NCI-H1436 (cell line): Measurements from ENCODE around the gene IFNAR1.
A peak's percentile ranks its signal among the peaks of the same experiment; 100 is the strongest.
"Not testable (repeated sequence)": the region's sequence is repeated elsewhere in the genome, so short reads cannot be mapped to it uniquely, and the experiment has no call there.

Experiments
- DNase-seq: peaks from one replicate; lab custom pipeline; 2025; lab: John Stamatoyannopoulos, UW

Gene IFNAR1

DNA sequence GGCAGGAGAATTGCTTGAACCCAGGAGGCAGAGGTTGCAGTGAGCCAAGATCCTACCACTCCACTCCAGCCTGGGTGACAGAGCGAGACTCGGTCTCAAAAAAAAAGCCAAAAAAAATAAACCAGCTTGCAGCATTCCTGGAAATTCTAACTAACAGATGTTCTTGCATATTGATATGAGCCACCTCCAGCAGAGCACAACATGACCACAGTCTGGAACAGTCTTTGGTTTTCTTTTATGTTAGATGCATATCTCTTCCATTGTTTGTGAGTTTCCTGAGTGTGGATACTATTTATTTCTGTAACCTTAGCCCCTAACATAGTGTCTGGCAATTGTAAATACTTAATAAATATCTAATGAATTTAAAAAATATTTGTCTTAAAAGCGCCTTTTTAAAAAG is 23.9 kb downstream of the IFNAR1 start:
- no peak for DNase-seq

GRCh38 chr21:33350676-33351075 is 25.9 kb downstream of the IFNAR1 start:
- DNase-seq = no peak

- DNase-seq = no peak
These were observed 30.6 kb downstream of the IFNAR1 start for GRCh38 chr21:33355355-33355754.

DNA sequence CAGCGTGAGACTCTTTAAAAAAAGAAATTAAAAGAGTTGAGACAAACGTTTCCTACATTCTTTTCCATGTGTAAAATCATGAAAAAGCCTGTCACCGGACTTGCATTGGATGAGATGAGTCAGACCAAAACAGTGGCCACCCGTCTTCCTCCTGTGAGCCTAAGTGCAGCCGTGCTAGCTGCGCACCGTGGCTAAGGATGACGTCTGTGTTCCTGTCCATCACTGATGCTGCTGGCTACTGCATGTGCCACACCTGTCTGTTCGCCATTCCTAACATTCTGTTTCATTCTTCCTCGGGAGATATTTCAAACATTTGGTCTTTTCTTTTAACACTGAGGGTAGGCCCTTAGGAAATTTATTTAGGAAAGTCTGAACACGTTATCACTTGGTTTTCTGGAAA is 31.2 kb downstream of the IFNAR1 start:
- DNase-seq = no peak

DNA sequence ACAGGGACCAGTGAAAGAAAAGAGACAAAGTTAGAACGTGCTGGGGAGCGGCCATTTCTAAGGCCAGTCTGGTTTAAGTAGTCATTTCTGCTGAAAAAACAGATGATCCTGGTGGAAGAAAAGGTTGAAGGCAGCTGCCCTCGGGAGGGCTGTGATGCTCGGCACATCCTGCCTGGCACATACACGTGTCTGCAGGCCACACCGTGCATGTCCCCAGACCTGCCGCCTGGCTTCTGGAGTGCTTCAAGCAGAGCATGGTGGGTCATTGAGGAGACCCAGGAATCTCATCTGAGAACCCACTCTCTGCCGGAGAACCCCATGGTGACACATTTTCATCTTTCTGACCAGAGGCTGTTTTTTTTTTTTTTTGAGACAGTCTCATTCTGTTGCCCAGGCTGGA is 32.4 kb downstream of the IFNAR1 start:
- DNase-seq = no peak

GRCh38 chr21:33359446-33359845 is 34.7 kb downstream of the IFNAR1 start:
- DNase-seq = no peak

- DNase-seq = no peak
These were observed 35.5 kb downstream of the IFNAR1 start for GRCh38 chr21:33360281-33360680.

- DNase-seq = peak; percentile 73
These were observed 36.3 kb downstream of the IFNAR1 start for GRCh38 chr21:33360881-33361602.

DNA sequence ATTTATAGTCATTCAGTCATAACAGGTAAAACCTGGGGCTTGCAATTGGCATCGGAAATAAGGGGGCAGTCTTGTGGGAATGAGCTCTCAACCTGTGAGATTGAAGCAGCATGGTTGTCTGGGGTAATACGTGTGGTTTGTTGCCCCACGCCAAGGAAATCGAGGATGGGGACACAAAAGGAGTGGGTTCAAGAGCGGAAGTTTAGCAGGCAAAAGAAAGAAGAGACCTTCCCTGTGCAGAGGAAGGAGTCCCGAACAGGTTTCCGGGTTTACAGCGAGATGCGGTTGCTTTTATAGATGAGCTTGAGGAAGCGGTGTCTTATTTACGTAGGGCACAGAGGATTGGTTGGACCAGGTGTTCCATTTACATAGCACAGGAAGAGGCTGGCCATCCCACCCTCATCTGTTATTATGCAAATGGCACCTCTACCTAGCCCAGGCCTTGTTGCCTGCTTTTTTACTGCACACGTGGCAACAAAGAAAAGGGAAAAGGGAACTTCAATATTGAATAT is 37.3 kb downstream of the IFNAR1 start:
- peak; percentile 89 for DNase-seq

DNA sequence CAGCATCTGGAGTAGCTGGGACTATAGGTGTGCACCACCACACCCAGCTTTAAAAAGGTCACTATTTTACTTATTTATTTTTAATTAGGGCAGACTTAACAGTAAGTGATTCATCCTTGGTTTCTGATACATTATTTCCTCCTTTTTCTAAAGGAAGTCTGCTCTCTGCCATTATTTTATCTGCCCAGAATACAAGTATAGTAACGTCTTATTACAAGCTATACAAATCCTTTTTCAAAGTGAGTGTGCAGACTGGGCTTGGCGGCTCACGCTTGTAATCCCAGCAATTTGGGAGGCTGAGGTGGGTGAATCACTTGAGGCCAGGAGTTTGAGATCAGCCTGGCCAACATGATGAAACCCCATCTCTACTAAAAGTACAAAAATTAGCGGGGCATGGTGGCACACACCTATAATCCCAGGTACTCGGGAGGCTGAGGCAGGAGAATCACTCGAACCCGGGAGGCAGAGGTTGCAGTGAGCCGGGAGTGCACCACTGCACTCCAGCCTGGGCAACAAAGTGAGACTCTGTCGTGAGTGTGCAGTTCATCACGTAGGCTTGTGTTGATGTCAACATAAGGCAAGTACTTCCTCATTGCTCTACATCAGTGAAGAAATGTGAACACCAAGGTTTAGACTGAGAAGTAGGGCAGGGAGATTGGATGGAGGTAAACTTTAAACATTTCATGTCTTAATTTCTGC is 39.3 kb downstream of the IFNAR1 start:
- not testable (repeated sequence) for DNase-seq

DNA sequence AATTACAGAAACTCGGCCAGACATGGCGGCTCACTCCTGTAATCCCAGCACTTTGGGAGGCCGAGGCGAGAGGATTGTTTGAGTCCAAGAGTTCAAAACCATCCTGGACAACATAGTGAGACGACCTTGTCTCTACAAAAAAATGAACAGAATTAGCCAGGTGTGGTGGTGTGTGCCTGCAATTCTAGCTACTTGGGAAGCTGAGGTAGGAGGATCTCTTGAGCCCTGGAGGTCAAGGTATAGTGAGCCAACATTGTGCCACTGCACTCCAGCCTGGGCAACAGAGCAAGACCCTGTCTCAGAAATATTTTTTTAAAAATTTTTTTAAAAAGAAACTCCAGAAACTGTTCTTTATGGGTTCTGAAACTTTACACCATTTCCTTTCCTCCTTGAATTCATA is 40.1 kb downstream of the IFNAR1 start:
- no peak for DNase-seq

GRCh38 chr21:33367309-33367973 is 42.7 kb downstream of the IFNAR1 start:
- DNase-seq = no peak

- DNase-seq = no peak
These were observed 43.4 kb downstream of the IFNAR1 start for GRCh38 chr21:33368124-33368523.

DNA sequence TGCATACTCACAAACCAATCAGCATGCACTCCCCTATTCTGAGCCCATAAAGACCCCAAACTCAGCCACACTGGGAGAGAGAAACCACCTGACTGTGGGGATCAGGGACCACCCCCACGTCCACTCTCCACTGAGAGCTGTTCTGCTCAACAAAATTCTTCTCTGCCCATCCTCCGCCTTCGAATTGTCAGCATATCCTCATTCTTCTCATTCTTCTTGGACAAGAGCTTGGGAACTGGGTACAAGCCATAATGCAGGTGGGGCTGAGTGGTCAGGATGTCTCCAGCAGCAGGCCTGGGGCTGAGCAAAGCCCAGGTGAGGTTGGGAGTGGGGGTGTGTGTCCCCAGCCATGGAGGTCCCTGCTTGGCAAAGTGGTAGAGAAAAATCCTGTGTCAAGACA is 43.8 kb downstream of the IFNAR1 start:
- no peak for DNase-seq

DNA sequence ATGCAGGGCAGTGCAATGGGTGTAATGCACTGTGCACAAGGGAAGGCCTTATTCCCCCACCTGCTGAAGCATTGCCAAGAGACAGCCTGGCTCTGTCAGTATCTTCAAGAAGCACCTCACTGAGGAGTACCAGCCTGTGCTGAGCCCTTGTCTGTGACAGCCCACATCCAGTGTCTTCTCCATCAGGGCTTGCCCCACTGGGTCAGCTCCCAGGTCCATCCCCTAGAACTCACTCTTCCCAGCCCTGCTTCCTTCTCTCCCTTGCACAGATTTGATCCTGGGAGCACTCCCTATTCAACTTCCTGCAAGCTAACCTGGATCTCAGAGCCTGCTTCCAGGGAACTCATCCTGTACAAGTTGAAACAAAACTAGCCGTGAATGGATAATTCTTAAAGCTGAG is 44.8 kb downstream of the IFNAR1 start:
- DNase-seq = no peak

DNA sequence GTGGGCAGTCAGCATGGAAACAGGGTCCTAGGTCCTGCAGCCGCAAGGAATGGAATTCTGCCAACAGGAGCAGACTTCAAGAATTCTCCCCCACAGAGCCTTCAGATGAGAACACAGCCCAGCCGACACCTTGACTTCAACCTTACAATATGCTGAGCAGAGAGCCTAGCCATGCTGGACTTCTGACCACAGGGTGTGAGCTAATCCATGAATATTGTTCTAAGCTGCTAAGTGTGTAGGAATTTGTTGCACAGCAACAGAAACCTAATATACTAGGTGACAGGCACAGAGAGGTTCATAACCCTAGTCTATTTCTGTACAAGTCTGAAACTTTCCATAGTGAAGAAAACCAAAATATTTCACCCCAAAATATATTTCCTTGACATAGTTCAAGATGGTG is 45.5 kb downstream of the IFNAR1 start:
- DNase-seq = no peak

- DNase-seq = no peak
These were observed 46.6 kb downstream of the IFNAR1 start for GRCh38 chr21:33371366-33371765.

DNA sequence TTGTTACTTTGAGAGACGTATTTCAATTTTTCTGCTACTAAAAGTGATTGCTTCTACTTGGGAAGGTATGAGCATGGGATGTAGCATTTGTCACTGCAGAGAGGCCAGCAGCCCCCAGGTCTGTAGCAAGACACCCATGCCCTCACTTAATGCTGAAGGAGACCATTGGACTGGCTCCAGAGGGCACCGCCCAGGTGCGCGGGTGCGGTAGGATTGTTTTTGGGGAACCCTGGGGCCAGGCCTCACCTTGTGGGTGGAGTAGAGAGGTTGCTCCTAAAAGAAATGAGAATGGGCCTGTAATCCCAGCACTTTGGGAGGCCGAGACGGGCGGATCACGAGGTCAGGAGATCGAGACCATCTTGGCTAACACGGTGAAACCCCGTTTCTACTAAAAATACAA is 47.8 kb downstream of the IFNAR1 start:
- DNase-seq = no peak

- DNase-seq = no peak
These were observed 48.7 kb downstream of the IFNAR1 start for GRCh38 chr21:33373451-33373850.

- DNase-seq = no peak
These were observed 49.3 kb downstream of the IFNAR1 start for GRCh38 chr21:33374080-33374449.

- peak; percentile 13 for DNase-seq
These were observed 49.8 kb downstream of the IFNAR1 start for GRCh38 chr21:33374450-33375096.

DNA sequence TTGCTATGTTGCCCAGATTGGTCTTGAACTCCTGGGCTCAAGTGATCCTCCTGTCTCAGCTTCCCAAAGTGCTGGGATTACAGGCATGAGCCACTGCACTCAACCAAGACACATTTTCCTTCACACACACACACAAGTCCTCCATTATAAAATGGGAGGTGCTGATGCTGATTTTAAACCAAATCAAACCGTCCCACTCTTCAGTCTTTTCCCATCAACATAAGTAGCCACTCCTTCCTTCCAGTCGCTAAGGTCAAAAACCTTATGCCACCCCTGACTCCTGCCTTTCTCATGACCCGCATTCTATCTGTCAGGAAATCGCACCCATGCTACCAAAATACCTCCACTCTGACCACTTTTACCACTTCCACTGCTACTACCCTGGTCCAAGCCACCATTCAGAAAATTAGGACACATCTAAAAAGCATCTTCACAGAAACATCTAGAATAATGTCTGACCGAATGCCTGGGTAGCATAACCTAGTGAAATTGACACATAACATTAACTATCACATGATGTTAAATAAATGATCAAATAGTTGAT is 50.4 kb downstream of the IFNAR1 start:
- DNase-seq = no peak
